GM18858 (cell line): Measurements from ENCODE around the gene ABCA2.
"Not testable (repeated sequence)": the region's sequence is repeated elsewhere in the genome, so short reads cannot be mapped to it uniquely, and the experiment has no call there.

Source experiments
- ATAC-seq: cut with Tn5 transposase; IDR thresholded peaks from one replicate; pipeline ENCODE4 v1.9.1; 2021; ENCODE audit not compliant: unreplicated experiment

ABCA2 gene

GRCh38 chr9:137063311-137064026 lies 35.4 kb upstream of the ABCA2 start:
- no peak for ATAC-seq

- not testable (repeated sequence) for ATAC-seq
These were observed 34.8 kb upstream of the ABCA2 start for GRCh38 chr9:137062798-137063197.

DNA sequence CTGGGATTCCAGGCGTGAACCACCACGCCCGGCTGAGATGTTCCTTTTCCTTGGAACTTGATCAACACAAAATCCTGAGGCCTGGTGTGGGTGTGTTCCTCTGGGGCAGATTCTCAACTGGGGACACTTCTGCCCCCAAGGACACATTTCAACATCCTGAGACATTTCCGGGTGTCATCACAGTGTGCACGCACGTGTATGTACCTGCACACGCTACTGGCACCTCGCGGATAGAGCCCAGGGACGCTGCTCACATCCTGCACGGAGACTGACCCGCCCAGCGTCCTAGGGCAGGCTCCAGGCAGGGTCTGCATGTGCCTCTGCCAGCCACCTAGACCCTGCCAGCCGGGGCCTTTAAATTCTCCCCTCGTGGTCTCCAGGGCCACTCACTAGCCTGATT lies 34.3 kb upstream of the ABCA2 start:
- ATAC-seq: no peak

GRCh38 chr9:137058521-137059234 lies 30.6 kb upstream of the ABCA2 start:
- ATAC-seq: no peak

GRCh38 chr9:137057545-137057944 lies 29.5 kb upstream of the ABCA2 start:
- no peak for ATAC-seq

DNA sequence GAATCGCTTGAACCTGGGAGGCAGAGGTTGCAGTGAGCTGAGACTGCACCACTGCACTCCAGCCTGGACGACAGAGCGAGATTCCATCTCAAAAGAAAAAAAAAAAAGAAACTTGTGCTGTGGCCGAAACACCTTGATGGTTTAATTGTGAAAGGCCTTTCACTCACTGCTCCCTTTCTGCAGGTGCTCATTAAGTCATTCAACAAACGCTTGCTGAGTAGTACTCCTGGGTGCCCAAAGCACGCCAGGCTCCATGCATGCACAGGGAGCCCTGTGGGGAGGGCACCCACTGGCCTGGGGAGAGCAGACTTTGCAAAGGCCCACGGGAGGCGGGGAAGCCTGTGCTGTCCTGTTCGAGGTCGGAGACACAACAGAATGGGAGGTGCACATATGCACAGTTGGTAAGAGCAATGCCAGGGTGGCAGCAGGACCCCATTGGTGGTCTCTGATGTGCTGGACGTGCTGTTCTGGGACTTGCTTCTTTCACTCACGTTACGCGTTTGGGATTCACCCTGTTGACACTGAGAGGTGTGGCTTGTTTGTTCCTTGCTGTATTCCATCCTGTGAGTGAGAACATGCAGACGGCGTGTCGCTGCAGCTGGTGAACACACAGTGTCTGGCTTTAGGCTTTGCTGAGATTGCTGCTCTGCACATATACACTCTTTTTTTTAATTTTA lies 28.8 kb upstream of the ABCA2 start:
- ATAC-seq: no peak

GRCh38 chr9:137055385-137056364 lies 27.6 kb upstream of the ABCA2 start:
- no peak for ATAC-seq

GRCh38 chr9:137054932-137055384 lies 26.9 kb upstream of the ABCA2 start:
- no peak for ATAC-seq

DNA sequence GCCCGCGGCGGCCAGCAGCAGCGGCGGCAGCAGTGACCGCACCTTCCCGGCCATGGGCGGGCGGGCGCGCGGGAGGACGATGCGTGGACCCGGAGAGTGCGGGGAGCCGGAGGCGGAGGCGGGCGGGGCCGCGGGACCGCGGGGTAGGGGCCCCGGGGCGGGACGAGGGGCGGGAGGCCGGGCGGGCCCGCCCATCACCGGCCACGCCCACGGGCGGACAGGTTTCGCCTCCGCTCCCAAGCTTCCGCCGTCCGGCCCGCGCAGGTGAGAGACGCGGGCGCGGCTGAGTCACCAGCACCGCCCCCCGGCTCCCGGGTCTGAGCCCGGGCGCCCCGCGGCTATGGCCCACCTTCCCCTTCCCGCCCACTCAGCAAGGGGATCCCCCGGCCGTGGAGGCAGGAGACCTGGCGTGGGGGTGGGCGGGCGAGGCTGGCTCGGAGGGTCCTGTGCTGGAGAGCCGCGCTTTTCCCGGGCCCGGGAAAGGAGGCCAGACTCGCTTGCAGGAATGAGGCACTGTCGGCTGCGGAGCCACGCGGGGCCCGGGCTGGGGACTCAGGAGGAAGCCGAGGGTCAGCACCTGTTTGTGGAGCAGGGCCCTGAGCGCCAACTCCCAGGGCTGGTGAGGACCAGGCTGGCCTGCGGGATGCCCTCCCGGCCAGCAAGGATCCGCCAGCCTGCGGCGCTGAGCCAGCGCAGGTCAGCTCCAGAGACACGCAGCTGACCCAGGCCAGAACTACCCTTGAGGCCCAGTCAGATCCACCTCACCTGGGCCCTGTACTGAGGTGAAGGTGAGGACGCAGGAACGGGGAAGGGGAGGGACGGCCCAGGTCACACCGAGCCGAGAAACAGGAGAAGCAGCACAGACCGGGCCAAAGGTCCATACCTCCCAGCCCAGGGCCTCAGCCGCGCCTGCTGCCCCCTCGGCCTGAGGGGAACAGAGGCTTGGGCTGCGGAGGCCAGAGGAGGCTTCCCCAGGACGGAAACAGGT lies 26.2 kb upstream of the ABCA2 start, which contains the start of gene ENTPD2:
Gene ENTPD2 (minus strand): TSS at position 118 of the 988 bp plus-strand sequence. CDS start 64 bp downstream, at position 54.
- no peak for ATAC-seq

GRCh38 chr9:137052998-137053943 lies 25.2 kb upstream of the ABCA2 start:
- ATAC-seq: no peak

DNA sequence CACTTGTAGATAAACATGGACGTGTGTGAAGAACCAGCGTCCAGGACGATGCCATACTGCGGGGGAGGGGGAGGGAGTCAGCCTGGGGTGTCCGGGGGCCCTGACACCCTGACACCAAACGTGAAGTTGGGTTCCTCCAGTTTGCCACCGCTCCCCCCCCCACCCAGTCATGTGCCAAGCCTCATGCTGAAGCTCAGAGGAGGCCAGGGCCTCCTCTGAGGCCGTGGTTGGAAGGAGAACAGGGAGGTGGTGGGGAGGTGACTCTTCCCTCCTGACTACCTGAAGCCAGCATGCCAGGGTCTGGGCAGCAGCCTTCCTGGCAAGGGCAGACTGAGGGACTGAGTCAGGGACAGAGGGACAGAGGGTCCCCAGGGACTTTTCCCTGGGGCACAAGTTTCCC lies 24.3 kb upstream of the ABCA2 start:
- ATAC-seq: no peak

DNA sequence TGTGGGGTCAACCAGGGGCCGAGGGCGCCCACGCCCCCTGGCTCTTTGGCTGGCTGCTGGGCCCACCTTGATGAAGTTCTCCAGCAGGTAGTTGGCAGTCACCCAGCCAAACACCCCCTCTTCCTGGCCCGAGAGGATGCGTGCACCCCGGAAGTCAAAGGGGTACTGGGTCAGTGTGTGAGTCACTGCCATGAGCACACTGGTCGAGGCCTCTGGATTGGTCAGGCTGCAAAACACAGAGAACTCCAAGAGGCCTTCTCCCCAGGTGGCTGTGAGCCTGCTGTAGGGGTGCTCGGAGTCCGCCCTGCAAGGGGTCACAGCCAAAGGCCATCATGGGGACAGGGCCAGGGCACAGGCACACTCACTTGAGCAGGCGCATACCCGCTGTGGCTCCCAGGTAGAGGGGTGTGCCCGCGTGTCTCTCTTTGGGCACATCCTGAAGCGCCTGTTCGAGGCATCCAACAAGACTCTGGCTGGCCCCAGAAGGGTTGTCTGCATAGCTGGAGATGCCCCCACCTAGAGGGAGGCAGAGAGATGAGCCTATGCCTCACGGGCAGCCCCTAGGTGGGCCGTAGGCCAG lies 23.2 kb upstream of the ABCA2 start:
- no peak for ATAC-seq

GRCh38 chr9:137050570-137050969 lies 22.5 kb upstream of the ABCA2 start:
- no peak for ATAC-seq

DNA sequence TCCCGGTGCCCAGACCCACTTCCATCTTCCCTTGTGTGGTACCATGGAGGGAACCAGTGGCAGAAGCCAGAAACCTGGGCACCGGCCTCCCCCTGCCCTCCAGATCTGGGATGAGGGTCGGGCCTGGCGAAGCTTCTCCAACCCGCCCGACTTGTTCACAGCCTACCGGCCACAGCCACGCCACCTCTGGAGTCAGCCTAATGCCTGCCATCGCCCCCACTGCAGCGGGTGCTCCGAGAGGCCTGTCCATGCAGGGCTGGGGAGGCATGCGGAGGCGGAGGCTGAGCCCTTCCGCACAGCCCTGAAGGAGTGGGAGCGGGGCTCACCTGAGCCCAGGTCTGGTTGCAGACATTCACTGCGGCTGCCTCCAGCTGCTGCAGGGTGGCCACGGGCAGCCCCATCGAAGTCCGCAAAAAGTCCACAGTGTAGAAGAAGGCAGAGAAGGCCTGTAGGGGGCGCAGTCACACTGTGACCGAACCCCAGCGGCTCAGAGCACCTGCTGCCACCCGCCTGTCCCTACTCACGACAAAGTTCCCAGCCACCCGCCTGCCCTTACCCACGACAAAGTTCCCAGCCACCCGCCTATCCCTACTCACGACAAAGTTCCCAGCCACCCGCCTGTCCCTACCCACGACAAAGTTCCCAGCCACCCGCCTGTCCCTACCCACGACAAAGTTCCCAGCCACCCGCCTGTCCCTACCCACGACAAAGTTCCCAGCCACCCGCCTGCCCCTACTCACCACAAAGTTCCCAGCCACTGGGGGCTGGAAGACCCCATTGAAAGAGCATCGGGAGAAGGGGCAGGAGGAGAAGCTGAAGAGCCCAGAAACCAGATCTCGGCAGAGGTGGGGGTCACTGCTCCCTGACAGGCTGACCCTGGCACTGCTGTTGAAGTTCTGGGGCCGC lies 21.8 kb upstream of the ABCA2 start:
- no peak for ATAC-seq

- ATAC-seq: no peak
These were observed 20.9 kb upstream of the ABCA2 start for GRCh38 chr9:137048655-137049543.
